Dedifferentiated amniotic fluid mesenchymal stem cell (primary cell): Measurements from ENCODE around the gene GDPD5.
A peak's percentile ranks its signal among the peaks of the same experiment; 100 is the strongest.

Experiments used
- DNase-seq: peaks from one replicate; pipeline ENCODE4 v3.0.0-alpha.2; 2016; ENCODE audit errors: extremely low spot score

GDPD5 gene

GRCh38 chr11:75525433-75526191, at the start of gene GDPD5:
Gene GDPD5, minus strand, starts transcription at chr11:75525941. Its CDS starts 48,206 bp downstream, at chr11:75477735.
- peak; percentile 52 for DNase-seq

DNA sequence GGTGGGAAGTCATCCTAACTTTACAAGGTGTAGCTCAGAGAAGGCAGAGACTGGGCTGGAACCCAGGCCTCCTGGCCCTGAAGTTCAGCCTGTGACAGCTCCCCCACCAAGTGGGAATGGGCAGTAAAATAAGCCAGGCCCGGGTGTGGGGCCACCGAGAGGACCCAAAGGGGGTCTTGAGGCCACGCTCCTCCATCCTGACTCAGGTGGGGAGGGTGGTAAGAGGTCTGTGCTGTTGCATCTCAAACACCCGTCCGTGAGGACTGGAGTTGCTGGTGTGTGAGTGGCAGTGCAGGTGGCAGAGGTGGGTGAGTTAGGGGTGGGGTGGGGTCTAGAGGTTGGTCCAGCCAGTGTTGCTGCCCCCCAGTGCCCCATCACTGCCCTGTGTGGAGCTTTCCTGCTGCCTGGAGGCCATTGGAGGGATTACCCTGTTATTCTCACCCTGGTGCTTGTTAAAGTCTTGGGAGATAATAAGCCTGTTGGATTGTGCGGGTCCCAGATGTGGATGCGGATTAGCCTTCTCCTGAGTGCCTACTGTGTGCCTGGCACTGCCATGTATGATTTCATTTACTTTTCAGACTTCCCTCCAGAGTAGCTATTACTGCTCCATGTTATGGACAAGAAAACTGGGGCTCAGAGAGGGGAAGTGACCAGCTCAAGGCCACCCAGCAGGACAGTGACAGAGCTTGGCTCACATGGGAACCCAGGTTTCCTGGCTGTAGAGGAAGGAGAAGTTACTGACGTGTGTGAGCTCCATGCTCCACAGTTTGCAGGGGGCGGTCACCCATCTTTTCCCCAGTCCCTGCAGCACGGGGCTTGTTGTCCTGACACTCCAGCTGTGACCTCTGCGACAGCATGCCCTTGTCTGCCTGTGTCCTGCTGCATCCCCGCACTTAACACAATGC, 49.2 kb upstream of the GDPD5 start:
- no peak for DNase-seq

DNA sequence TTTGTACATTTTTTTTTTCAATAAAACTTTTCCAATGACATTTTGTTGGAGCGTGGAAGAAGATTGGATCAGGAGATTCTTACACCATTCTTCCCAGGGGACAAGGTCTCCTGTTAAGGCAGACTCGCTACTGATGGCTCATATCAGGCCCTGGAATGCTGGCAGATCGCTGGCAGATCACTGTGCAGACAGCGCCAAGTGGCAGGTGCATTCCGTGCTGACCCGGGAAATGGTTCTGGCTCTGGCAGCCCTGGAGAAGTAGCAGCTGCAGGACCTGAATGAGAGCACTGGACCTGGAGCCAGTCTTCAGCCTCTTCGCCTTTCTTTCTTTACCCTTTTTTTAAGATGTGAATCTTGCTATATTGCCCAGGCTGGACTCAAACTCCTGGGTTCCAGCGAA, 47.0 kb upstream of the GDPD5 start:
- DNase-seq: no peak

GRCh38 chr11:75571625-75572024, 45.9 kb upstream of the GDPD5 start:
- DNase-seq: no peak

DNA sequence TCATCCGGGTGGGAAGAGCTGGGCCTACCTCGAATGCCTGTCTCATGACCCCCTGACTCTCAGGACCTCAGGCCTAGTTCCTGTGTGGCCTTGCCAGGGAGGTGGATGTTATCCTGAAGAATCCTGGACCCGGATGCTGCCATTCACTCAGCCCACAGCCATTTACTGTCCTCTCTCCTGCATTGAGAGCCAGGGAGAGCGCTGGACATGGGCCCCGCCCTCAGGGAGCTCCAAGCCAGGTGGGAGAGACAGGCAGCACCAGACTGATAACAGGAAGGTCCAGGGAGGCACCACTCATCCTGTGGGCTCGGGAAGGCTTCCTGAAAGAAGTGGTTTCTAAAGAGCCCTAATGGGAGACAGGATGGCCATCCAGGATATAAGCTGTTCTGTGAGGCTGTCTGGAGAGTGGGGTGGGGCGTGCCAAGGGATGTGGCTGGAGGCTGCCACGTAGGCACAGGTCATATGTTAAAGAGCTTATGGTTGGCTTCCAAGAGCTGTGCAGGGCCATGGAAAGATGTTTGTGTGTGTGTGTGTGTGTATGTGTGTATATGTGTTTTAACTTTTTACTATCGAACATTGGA, 44.9 kb upstream of the GDPD5 start:
- no peak for DNase-seq

- no peak for DNase-seq
Measured at GRCh38 chr11:75568616-75569219, 43.0 kb upstream of the GDPD5 start.

GRCh38 chr11:75567971-75568370, 42.2 kb upstream of the GDPD5 start:
- DNase-seq: no peak

GRCh38 chr11:75566763-75567279, 41.1 kb upstream of the GDPD5 start:
- DNase-seq: no peak

- no peak for DNase-seq
Measured at GRCh38 chr11:75565916-75566762, 40.4 kb upstream of the GDPD5 start.

GRCh38 chr11:75565221-75565814, 39.6 kb upstream of the GDPD5 start:
- DNase-seq: no peak

DNA sequence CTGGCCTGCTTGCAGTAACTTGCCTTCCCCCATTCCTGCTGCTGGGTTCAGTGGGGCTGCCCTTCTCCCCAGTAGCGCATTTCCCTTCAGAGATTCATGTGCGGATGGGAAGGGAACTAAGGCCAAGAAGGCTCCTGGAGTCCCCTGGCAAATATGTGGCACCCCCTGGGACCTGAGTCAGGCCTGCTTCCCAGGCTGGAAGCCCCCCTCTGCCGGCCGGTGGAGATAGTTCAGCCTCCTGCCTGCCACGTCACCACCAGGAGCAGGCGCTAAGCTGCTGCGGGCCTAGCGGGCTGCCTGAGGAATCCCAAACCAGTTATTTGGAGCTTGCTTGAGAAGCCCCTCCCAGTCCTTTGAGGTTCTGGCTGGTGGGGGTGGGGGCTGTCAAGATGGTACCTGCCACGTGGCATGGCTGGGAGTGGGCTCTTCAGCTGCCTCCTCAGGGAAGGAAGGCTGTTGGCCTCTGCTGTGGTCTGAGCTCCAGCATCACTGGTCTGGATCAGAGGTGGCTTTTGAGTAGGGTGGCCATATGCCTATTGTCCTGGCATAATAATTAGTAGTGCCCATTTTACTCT, 38.3 kb upstream of the GDPD5 start:
- peak; percentile 79 for DNase-seq

DNA sequence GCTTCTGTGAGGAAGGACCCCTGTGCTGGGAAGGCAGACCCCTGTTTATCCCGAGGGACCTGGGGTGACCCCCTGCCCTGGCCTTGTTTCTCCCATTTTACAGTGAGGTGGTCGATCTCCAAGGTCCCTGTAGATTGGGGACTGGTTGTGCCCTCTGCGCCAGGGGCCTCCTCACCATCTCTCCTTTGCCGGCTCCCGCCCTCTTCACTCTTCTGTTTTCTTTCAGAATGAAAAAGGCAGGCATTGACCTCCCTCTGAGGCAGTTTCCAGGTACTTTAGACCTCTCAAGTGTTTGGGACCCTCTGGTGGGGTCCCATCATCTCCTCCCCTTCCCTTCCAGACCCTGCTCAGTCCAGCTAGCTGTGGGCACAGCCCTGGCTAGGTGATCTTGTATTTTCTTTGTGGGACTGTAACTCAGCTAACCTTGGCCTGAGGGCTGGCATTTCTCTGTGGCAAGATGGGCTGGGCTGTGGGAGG, 37.8 kb upstream of the GDPD5 start:
- no peak for DNase-seq

DNA sequence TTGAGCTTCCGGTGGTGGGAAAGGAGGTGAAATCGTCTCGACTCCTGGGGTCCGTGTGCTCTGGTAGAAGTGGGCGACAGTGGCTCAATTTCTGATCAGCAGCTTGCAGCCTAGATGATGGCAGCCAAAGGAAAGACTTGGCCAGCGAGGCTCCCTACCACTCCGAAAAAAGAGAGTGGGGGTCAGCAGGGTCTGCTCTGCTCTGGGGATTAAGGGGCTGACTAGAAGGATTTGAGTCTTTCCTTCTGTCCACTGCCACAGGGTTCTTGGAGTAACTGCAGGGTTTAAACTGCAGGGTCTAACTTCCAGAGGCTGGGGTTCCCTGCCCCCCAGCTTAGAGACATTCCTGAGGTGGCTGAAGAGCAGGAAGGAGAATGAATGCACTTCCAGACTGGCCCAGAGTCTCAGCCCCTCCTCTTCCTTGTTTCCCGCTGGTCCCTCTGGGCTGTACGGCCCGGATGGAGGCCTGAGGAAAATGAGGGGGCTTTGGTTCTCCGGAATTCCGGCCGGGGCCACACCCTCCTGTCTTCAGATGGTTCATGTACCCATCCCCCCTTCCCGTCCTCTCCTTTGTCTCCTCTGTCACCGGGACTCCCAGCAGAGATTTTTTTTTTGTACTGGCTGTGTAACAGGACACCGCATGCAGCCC, 37.2 kb upstream of the GDPD5 start:
- DNase-seq: no peak

DNA sequence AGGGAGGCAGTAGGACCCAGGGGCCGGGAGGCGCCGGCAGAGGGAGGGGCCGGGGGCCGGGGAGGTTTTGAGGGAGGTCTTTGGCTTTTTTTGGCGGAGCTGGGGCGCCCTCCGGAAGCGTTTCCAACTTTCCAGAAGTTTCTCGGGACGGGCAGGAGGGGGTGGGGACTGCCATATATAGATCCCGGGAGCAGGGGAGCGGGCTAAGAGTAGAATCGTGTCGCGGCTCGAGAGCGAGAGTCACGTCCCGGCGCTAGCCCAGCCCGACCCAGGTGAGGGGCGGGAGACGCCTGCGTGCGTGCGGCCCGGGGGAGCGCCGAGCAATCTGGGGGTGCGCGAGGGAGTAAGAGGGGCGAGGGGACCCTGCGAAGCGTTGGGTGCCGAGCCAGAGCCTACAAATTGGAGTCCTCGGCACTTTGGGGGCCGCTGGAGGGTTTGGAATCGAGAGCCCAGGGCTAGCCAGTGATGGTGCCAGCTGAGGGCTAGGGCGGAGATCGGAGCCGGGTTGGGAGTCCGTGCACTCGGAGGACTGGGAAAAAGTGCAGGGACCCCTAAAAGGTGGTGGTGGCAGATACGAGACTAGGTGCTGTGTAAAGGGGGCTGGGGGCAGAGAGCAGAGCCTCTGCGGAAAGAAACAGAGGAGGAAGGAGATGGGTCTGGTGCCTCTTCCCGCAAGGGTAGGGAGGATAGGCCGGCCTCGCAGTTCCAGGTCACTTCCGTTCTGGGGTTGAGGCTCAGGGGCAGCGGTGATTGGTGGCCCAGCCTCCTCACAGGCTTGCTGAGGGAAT, 36.5 kb upstream of the GDPD5 start, which contains the start of gene SERPINH1:
Gene SERPINH1, plus strand, starts transcription at position 206 of the 788 bp plus-strand sequence. CDS start 4,097 bp downstream, outside the sequence.
- peak; percentile 85 for DNase-seq

- no peak for DNase-seq
Measured at GRCh38 chr11:75561426-75562047, 35.8 kb upstream of the GDPD5 start.

GRCh38 chr11:75560644-75561043, 34.9 kb upstream of the GDPD5 start:
- DNase-seq: no peak

GRCh38 chr11:75558939-75559843, 33.5 kb upstream of the GDPD5 start:
- DNase-seq: peak; percentile 61
